GM10248 (cell line): Measurements from ENCODE around the gene C5AR1.
"Not testable (repeated sequence)": the region's sequence is repeated elsewhere in the genome, so short reads cannot be mapped to it uniquely, and the experiment has no call there.

Experiments used
- CTCF ChIA-PET: fragments of 300-600 bp; sonication (Branson Sonifier 250); formaldehyde crosslinking; extraction: SDS; loops from one replicate; lab custom pipeline; 2021; ENCODE audit warnings: antibody characterized with exemption; lab: Yijun Ruan, JAX
- POLR2A ChIA-PET: fragments of 350-650 bp; sonication (Branson Sonifier 250); formaldehyde crosslinking; extraction: SDS; loops from one replicate; lab custom pipeline; 2020; ENCODE audit warnings: antibody characterized with exemption; lab: Yijun Ruan, JAX
- DNase-seq: peaks from one replicate; pipeline ENCODE4 v3.0.0; 2012; ENCODE audit errors: extremely low spot score
- CTCF ChIP-seq: IDR thresholded peaks from 2 replicates; pipeline ENCODE4 v1.5.1; 2012; ENCODE audit warnings: mild to moderate bottlenecking, low read depth; ENCODE audit errors: extremely low read depth, missing control alignments, control extremely low read depth

C5AR1 gene

GRCh38 chr19:47357788-47358680 lies 48.4 kb downstream of the C5AR1 start:
- ChIA-PET POLR2A (no interaction called here), CTCF (interaction anchor here (2.9 to 6.0 kb wide), 2 partner anchors 9 to 33 kb away, joined by 9 to 39 read pairs; partner anchors contain the start of gene DHX34)
- peak; percentile 18 for TF ChIP-seq CTCF
- DNase-seq, result no peak

- no peak for DNase-seq
- ChIA-PET POLR2A (no interaction called here), CTCF (interaction anchor here (1.3 to 6.0 kb wide), 3 partner anchors 10 to 32 kb away, joined by 4 to 39 read pairs (median 9); partner anchors contain the start of gene DHX34)
- TF ChIP-seq CTCF, result no peak
Observed at GRCh38 chr19:47358936-47359335, 49.3 kb downstream of the C5AR1 start.

GRCh38 chr19:47362321-47362720 lies 52.7 kb downstream of the C5AR1 start:
- no peak for TF ChIP-seq CTCF
- CTCF ChIA-PET, result interaction anchor here (1.3 to 6.0 kb wide), 2 partner anchors 14 to 29 kb away, joined by 5 to 39 read pairs; partner anchors contain the start of gene DHX34
- DNase-seq, result no peak
- POLR2A ChIA-PET, result no interaction called here

GRCh38 chr19:47363758-47364531 lies 54.3 kb downstream of the C5AR1 start:
- no peak for DNase-seq
- ChIA-PET CTCF (interaction anchor here (1.2 to 1.6 kb wide), 2 partner anchors 15 to 64 kb away, joined by 3 to 5 read pairs; partner anchors contain the start of gene DHX34), POLR2A (no interaction called here)
- TF ChIP-seq CTCF, result no peak

GRCh38 chr19:47365455-47365854 lies 55.8 kb downstream of the C5AR1 start:
- DNase-seq, POLR2A ChIA-PET: not testable (repeated sequence)
- CTCF ChIA-PET, result interaction anchor here (1.6 kb wide), 1 partner anchor 63 kb away, joined by 3 read pairs; no protein-coding TSS in a partner anchor

GRCh38 chr19:47370045-47370611 lies 60.5 kb downstream of the C5AR1 start:
- DNase-seq, result no peak
- ChIA-PET CTCF (interaction anchor here (1.6 to 2.8 kb wide), 2 partner anchors 21 to 65 kb away, joined by 4 to 14 read pairs; no protein-coding TSS in a partner anchor), POLR2A (no interaction called here)
- TF ChIP-seq CTCF, result no peak
